Measurements from ENCODE around the gene ABLIM2.

The ABLIM2 gene

GRCh38 chr4:8066336-8066931 is 92.2 kb downstream of the ABLIM2 start:
- no peak for DNase-seq

DNA sequence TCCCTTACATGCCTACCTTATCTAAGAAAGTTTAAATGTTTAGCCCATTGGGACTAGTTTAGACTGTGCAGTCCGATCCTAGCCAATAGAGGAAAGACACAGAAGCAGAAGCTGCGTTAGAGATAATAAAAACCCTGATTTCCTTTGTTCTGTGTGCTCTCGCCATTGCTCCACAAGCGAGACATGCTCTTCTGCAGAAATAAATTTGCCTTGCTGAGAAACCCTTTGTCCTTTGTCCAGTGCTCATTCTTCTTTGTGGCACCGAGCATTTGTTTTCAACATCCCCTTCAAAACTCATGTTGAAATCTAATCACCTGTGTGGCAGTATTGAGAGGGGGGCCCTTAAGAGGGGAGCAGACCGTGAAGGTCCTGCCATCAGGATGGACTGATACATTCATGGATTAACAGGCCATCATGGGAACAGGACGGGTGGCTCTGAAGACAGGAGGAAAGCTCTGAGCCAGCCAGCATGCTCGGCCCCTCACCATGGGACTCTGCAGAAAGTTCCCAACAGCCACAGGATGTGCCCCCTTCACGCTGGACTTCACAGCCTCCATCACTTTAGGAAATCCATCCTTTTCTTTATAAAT is 94.5 kb downstream of the ABLIM2 start:
- DNase-seq, result no peak

- DNase-seq, result no peak
Measured at GRCh38 chr4:8061573-8061972, 97.0 kb downstream of the ABLIM2 start.

- DNase-seq, result no peak
Measured at GRCh38 chr4:8061145-8061544, 97.5 kb downstream of the ABLIM2 start.

DNA sequence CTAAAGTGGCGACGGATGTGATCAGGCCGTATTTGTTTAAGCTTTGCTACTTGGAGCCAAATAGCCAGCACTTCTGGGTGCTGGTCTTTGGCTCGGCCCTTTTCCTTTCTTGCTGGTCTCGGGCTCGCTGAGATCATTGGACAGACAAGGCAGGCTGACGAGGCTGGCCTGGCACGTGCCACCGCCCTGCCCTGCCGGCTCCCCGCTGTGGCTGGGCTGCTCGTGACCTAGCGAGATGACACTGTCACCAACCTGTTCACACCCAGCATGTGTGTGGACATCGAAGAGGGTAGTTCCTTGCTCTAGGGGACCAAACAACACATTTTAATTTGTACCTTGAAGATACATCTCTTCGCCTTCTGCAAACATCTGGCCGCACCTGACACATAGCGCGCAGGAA is 98.0 kb downstream of the ABLIM2 start:
- DNase-seq, result no peak

DNA sequence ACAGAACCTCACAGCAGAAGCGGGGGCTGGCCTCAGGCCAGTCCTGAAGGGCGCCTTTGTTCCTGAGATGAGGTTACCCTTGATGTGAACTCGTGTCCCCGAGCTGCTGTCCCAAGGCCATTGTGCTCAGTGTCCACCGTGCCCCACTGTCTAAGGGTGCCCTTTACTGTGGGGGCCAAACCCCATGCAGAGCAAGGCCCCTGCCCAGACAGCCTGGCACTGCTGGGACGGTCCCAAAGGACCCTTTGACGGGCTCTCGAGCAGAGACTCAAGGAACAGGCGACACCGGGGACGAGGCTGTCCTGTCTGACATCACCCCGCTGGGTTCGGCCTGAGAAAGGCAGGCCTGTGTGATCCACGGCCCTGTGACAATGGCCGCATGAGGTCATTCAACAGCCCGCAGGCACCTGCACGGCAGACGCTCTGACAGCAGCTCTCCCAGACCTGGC is 100.6 kb downstream of the ABLIM2 start:
- DNase-seq, result no peak

- no peak for DNase-seq
Measured at GRCh38 chr4:8055206-8055605, 103.4 kb downstream of the ABLIM2 start.

DNA sequence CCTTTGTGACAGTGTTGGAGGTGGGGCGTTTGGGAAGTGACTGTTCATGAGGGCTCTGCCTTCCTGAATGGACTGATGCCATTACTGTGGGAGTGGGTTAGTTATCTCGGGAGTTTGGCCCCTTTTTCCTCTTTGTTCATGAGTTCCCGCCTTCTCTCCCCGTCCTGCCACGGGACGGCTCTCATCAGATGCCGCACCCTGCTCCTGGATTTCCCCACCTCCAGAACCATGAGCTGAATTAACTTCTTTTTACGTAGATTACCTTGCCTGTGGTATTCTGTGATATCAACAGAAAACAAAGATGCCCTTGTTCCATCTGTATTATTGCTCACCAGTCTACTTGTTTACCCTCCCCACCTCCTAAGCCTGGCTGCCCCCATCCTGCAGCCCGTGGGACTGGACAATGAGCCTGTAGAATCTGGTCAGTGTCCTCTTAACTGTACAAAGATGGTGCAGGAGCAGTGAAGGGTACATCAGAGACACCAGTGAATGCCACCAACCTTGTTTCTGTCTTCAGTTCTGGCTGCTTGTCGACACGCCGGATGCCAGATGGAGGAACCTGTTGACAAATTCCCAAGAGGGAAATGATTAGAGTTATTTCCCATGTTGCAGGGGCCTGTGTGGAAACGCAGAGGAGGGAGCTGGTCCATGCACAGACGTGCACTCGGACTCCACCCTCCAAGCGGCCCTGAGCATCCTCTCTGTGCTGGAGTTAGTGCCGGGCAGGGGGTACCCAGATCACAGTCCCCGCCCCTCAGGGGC is 104.7 kb downstream of the ABLIM2 start:
- no peak for DNase-seq

DNA sequence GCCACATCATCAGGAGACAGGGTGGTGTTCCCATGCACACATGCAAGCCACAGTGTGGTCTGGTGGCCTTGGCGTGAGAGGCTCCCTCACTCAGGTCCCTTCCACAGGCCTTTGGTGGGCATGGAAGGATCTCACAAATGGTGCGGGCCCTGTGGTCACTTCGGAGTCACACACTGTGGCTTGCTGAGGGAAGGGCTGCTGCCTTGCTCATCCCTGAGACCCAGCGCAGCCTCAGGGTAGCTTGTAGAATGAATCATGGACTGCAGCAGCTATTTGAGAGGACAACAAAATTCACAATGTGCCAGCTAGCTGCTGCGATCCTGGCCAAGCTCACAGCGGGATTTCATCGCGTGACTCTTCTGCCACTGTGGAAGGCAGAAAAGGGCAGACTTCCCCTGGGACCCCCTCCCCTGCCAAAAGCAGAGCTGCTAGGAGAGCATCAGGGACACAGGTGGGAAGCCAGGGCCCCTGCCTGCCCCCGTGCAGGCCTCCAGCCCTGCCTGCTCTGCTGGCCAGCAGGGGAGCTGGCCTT is 106.4 kb downstream of the ABLIM2 start:
- no peak for DNase-seq

DNA sequence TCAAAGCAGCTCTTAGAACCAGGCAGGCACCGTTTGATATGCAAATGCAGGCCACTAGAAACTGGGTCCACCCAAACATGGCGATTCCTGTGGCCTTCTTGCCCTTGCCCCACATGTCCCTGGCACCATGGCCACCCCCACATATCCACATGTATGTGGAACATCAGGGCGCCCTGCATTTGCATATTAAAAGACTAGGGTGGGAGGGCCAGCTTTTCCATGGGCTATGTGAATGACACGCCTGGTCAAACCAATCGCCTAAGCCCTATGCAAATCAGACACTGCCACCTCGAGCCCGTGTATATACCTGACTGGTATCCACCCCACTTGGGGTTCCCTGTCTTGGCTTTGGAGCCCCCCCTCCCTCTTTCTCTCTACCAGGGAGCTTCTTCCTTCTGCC is 107.0 kb downstream of the ABLIM2 start:
- no peak for DNase-seq

DNA sequence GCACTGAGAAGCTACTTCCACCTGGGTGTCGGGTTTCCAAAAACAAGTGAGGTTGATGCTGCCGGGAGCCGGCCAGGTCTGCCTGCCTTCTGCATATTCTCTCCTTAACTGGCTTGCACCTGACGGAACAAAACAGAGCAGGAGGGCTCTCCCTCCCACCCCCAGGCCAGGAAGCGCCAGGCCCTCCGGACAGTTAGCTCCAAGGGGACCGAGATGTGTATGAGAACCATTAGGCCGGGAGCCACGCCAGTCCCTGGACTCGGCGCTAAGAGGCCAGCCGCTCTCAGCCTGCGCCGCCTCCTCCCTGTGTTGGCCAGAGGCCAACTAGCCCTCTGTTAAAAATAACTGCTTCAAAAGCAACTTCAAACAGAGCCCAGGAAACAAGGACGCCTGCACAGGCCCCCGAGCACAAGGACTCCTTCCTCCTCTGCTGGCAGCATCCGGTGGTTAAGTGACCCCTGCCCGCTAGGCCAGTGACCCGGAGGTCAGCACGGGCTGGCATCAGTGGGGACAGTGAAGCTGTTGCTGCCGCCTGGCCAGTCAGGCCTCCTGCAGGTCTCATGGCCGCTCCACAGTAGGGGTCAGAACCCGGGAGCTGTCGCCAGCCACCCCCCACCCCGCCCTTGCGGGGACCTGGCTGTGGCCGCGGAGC is 107.9 kb downstream of the ABLIM2 start:
- DNase-seq, result no peak

DNA sequence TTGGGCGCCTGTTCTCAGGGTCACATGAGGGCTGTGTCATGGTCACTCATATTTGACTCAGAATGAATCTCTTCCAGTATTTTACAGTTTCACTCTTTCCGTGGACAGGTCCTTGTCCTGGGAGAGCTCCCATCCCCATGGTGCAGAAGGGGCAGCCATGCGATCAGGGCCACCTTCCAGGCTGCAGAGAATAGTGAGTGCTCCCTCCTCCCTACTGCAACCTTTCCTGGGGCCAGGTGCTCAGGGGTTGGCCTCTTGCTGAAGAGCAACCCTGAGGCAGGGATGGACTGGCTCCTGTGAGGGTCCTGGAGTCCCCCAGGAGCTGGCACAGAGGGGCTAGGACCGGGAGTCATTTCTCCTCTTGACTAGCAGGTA is 108.4 kb downstream of the ABLIM2 start:
- DNase-seq, result no peak

DNA sequence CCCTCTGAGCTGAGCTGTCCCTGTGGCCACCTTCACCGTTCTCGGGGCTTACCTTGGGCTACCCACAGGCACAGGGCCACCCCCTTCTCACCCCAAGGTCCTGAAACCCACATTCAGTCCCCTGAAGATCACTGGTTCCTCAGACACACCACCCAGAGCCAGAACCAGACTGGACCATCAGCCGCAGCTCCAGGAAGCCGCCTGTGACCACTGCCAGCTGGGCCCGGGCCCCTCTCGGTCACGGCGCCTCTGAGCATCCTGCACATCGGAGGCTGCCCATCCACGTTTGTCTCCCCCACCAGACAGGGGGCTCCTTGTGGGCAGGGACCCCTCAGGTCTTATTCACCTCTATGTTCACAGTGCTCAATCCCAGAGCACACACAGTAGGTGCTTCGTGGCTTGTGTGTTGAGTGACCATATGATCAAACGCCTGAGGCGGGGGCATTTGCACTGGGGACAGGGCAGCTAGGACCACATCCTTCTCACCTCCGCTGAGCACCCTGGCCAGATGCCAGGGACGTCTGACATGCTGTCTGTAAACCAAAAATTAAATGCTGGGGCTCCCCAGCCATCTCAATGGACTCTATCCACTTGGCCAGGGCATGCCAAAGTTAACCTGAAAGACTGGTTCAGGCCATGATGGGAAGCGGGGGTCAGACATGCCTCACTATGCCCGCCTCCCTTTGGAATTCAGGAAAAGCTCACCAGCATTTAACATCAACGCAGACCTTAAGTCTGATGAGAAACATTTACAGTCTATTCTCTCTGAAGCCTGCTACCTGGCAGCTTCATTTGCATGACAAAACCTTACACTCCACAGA is 109.5 kb downstream of the ABLIM2 start:
- DNase-seq, result no peak

GRCh38 chr4:8047837-8048678 is 110.6 kb downstream of the ABLIM2 start:
- DNase-seq, result no peak

GRCh38 chr4:8046925-8047541 is 111.6 kb downstream of the ABLIM2 start:
- no peak for DNase-seq

GRCh38 chr4:8045909-8046308 is 112.7 kb downstream of the ABLIM2 start:
- no peak for DNase-seq

- no peak for DNase-seq
Measured at GRCh38 chr4:8044699-8045098, 113.9 kb downstream of the ABLIM2 start.

- DNase-seq, result no peak
Measured at GRCh38 chr4:8044244-8044643, 114.4 kb downstream of the ABLIM2 start.

- no peak for DNase-seq
Measured at GRCh38 chr4:8043596-8043995, 115.0 kb downstream of the ABLIM2 start.

- no peak for DNase-seq
Measured at GRCh38 chr4:8041868-8042267, 116.7 kb downstream of the ABLIM2 start.

GRCh38 chr4:8041172-8041571 is 117.4 kb downstream of the ABLIM2 start:
- DNase-seq, result no peak
